Measurements from ENCODE around the gene POF1B. TPM values are rescaled to one million over a fixed set of nuclear protein-coding genes. Genes with fewer than 3 reads are reported as not detected.

The POF1B gene
- total RNA-seq, result not detected in 2 replicates

GRCh38 chrX:85379174-85379907 lies at the start of gene POF1B:
Gene POF1B (minus strand): TSS chrX:85379665. CDS start chrX:85379454, 211 bp downstream.

GRCh38 chrX:85243761-85244449 lies 135.6 kb downstream of the POF1B start, which contains the start of the genes SATL1 and ZNF711:
Gene SATL1 (minus strand): TSS chrX:85243779. CDS start chrX:85108968, 134,811 bp downstream.
Gene ZNF711 (plus strand): TSS chrX:85243991. CDS start chrX:85247573, 3,582 bp downstream.

Other genes starting within 250 kb of the POF1B start
- gene SATL1, start 135.9 kb downstream of the POF1B start, total RNA-seq, result not detected in 2 replicates
- gene ZNF711, start 135.7 kb downstream of the POF1B start, total RNA-seq, result 1.8 and 4.3 TPM in 2 replicates